HG03520 (cell line): ENCODE data around the gene N4BP2.
"Not testable (repeated sequence)": the region's sequence is repeated elsewhere in the genome, so short reads cannot be mapped to it uniquely, and the experiment has no call there.

Experiments
- ATAC-seq: cut with Tn5 transposase; IDR thresholded peaks from one replicate; pipeline ENCODE4 v1.9.1; 2021; ENCODE audit warnings: mild to moderate bottlenecking, moderate library complexity; ENCODE audit not compliant: unreplicated experiment

Gene N4BP2

GRCh38 chr4:40086421-40086820 lies 29.8 kb downstream of the N4BP2 start:
- no peak for ATAC-seq

GRCh38 chr4:40087799-40088366 lies 31.2 kb downstream of the N4BP2 start:
- ATAC-seq, result no peak

- ATAC-seq, result not testable (repeated sequence)
Observed at GRCh38 chr4:40093400-40093799, 36.8 kb downstream of the N4BP2 start.

GRCh38 chr4:40099010-40099409 lies 42.4 kb downstream of the N4BP2 start:
- ATAC-seq, result no peak

GRCh38 chr4:40107150-40107549 lies 50.5 kb downstream of the N4BP2 start:
- ATAC-seq, result not testable (repeated sequence)

GRCh38 chr4:40112027-40112792 lies 55.6 kb downstream of the N4BP2 start:
- no peak for ATAC-seq

GRCh38 chr4:40114206-40114605 lies 57.6 kb downstream of the N4BP2 start:
- no peak for ATAC-seq

- no peak for ATAC-seq
Observed at GRCh38 chr4:40118861-40119260, 62.2 kb downstream of the N4BP2 start.

- ATAC-seq, result no peak
Observed at GRCh38 chr4:40119344-40119743, 62.7 kb downstream of the N4BP2 start.

GRCh38 chr4:40121515-40121914 lies 64.9 kb downstream of the N4BP2 start:
- ATAC-seq, result no peak

- ATAC-seq, result no peak
Observed at GRCh38 chr4:40122941-40123340, 66.3 kb downstream of the N4BP2 start.

GRCh38 chr4:40124690-40125089 lies 68.0 kb downstream of the N4BP2 start:
- ATAC-seq, result no peak

- no peak for ATAC-seq
Observed at GRCh38 chr4:40130401-40131036, 73.9 kb downstream of the N4BP2 start.

GRCh38 chr4:40132816-40133215 lies 76.2 kb downstream of the N4BP2 start:
- no peak for ATAC-seq

GRCh38 chr4:40134206-40134917 lies 77.7 kb downstream of the N4BP2 start:
- no peak for ATAC-seq

- ATAC-seq, result not testable (repeated sequence)
Observed at GRCh38 chr4:40136202-40136601, 79.6 kb downstream of the N4BP2 start.

- ATAC-seq, result no peak
Observed at GRCh38 chr4:40140196-40140595, 83.5 kb downstream of the N4BP2 start.

- not testable (repeated sequence) for ATAC-seq
Observed at GRCh38 chr4:40140597-40140996, 83.9 kb downstream of the N4BP2 start.

- ATAC-seq, result no peak
Observed at GRCh38 chr4:40143926-40144508, 87.4 kb downstream of the N4BP2 start.

- no peak for ATAC-seq
Observed at GRCh38 chr4:40144716-40145115, 88.1 kb downstream of the N4BP2 start.

GRCh38 chr4:40147490-40147889 lies 90.8 kb downstream of the N4BP2 start:
- ATAC-seq, result not testable (repeated sequence)
